Stomach smooth muscle (tissue), 2 donors: ENCODE measurements around the gene TGIF2.

ENCODE experiments used
- H3K27ac ChIP-seq: one replicate; pipeline ENCODE4 v1.7.0; 2013; ENCODE audit warnings: mild to moderate bottlenecking, low read length, inconsistent platforms
- H3K27me3 ChIP-seq, 2 donors: one replicate each; pipeline ENCODE4 v1.7.0; 2013; ENCODE audit warnings: low read length in 2 of 2; ENCODE audit not compliant: insufficient read depth in 2 of 2, control insufficient read depth in 1 of 2
- H3K36me3 ChIP-seq, 2 donors: one replicate each; pipeline ENCODE4 v1.7.0; 2013; ENCODE audit warnings: low read length in 2 of 2; ENCODE audit not compliant: control insufficient read depth in 2 of 2, insufficient read depth in 2 of 2
- H3K4me1 ChIP-seq: one replicate; pipeline ENCODE4 v1.7.0; 2013; ENCODE audit warnings: low read length; ENCODE audit not compliant: control insufficient read depth, insufficient read depth
- H3K4me3 ChIP-seq, 2 donors: one replicate each; pipeline ENCODE4 v1.7.0; 2013; ENCODE audit warnings: low read length in 2 of 2
- H3K9ac ChIP-seq, 2 donors: one replicate each; pipeline ENCODE4 v1.7.0; 2013; ENCODE audit warnings: low read length in 2 of 2, mild to moderate bottlenecking in 1 of 2
- H3K9me3 ChIP-seq, 2 donors: one replicate each; pipeline ENCODE4 v1.7.0; 2013; ENCODE audit warnings: low read length in 2 of 2; ENCODE audit not compliant: control insufficient read depth in 2 of 2
- donor health status: healthy.
- donor health status: Pancreatic carcinoma.

The TGIF2 gene

DNA sequence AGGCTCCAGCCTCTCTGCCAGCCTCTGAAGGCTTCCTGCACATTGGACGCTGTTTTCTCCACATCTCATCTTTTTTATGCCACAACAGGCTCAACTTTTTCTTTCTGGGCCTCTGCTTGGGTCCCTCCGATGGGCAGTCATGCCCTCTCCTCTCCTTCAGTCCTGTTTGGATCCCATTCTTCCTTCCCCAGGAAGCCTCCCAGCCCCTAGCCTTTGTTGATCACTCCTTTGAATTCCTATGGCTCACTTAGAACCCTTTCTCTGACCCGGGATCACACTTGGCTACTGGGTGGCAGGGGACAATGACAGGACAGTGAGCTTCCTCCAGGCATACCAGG, 68.1 kb downstream of the TGIF2 start:
- Histone ChIP-seq H3K4me3 (no peak overlapping the region), H3K36me3 (no peaks in the 10 kb centered on the region), H3K9me3 (no peaks in the 10 kb centered on the region), H3K4me1 (no peaks in the 10 kb centered on the region), H3K9ac (no peak overlapping the region), H3K27me3 (no peaks in the 10 kb centered on the region), H3K27ac (no peak overlapping the region)

DNA sequence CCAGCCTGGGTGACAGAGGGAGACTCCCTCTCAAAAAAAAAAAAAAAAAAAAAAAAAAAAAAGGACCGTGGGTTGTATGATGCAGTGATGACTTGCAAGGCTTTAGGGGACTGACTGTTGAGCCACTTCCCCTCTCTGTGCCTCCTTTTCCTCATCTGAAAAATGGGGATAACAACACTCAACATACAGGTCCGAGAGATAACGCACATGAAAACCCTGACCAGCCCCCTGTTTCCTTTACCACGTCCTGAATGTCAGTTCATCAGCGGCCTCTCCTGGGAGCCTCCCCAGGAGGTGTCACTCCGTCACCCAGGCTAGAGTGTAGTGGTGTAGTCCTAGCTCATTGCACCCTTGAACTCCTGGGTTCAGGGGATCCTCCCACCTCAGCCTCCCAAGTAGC, 68.7 kb downstream of the TGIF2 start:
- no peak overlapping the region for H3K4me3 ChIP-seq
- no peaks in the 10 kb centered on the region for H3K36me3 ChIP-seq
- no peaks in the 10 kb centered on the region for H3K4me1 ChIP-seq
- no peak overlapping the region for H3K9ac ChIP-seq
- H3K27ac ChIP-seq: no peak overlapping the region
- no peaks in the 10 kb centered on the region for H3K9me3 ChIP-seq
- H3K27me3 ChIP-seq: no peaks in the 10 kb centered on the region
